ENCODE data around the gene TRAF7. TPM values are rescaled to one million over a fixed set of nuclear protein-coding genes. Genes with fewer than 3 reads are reported as not detected.

TRAF7 gene
- total and polyA plus RNA-seq, 2 of the 13 experiments (the other 11 are each of a cell fraction or from before 2014, with no cell fraction given) = 47.9 to 65.6 TPM

DNA sequence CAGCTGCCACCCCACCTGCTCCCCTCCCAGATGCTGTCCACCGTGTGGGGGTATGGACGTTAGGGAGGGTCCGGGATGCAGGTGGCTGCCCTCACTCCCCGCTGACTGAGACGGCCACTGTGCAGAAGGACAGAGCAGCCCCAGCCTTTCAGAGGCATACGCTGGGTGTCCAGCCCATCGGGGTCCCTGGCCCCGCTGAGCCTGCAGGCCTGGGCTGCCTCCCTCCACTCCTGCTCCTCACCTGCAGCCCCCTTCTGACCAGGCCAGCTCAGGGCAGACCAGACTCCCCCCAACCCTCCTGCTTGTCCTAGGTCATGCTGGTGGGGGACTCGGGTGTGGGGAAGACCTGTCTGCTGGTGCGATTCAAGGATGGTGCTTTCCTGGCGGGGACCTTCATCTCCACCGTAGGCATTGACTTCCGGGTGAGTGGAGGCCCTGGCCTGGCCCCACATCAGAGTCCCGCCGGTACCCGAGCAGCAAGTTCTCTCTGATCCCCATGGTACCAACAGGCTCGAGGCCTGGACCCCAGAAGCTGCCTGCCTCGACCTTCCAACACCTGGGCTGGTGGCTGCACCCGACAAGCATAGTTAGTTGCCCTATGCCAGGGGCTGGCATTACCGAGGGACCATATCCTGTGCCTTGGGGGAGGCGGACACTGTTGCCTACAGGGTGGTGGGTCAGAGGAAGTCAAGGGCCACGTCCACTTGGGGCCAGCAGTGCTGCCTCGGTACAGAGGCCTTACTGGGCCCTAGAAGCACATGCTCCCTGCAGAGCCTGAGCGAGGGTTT, 5.8 kb upstream of the TRAF7 start (continued):
- TF ChIP-seq, protein P1, sequence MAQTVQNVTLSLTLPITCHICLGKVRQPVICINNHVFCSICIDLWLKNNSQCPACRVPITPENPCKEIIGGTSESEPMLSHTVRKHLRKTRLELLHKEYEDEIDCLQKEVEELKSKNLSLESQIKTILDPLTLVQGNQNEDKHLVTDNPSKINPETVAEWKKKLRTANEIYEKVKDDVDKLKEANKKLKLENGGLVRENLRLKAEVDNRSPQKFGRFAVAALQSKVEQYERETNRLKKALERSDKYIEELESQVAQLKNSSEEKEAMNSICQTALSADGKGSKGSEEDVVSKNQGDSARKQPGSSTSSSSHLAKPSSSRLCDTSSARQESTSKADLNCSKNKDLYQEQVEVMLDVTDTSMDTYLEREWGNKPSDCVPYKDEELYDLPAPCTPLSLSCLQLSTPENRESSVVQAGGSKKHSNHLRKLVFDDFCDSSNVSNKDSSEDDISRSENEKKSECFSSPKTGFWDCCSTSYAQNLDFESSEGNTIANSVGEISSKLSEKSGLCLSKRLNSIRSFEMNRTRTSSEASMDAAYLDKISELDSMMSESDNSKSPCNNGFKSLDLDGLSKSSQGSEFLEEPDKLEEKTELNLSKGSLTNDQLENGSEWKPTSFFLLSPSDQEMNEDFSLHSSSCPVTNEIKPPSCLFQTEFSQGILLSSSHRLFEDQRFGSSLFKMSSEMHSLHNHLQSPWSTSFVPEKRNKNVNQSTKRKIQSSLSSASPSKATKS (CRISPR knock-in tag; IDR thresholded peaks at IDR 0.05) = no peak
- TF ChIP-seq, protein P2, sequence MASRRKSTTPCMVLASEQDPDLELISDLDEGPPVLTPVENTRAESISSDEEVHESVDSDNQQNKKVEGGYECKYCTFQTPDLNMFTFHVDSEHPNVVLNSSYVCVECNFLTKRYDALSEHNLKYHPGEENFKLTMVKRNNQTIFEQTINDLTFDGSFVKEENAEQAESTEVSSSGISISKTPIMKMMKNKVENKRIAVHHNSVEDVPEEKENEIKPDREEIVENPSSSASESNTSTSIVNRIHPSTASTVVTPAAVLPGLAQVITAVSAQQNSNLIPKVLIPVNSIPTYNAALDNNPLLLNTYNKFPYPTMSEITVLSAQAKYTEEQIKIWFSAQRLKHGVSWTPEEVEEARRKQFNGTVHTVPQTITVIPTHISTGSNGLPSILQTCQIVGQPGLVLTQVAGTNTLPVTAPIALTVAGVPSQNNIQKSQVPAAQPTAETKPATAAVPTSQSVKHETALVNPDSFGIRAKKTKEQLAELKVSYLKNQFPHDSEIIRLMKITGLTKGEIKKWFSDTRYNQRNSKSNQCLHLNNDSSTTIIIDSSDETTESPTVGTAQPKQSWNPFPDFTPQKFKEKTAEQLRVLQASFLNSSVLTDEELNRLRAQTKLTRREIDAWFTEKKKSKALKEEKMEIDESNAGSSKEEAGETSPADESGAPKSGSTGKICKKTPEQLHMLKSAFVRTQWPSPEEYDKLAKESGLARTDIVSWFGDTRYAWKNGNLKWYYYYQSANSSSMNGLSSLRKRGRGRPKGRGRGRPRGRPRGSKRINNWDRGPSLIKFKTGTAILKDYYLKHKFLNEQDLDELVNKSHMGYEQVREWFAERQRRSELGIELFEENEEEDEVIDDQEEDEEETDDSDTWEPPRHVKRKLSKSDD (CRISPR knock-in tag; IDR thresholded peaks at IDR 0.05; ENCODE audit: low read depth) = no peak
- no peak for TF ChIP-seq ZNF556 (CRISPR knock-in tag; IDR thresholded peaks at IDR 0.05; ENCODE audit: borderline replicate concordance)
- peak; percentile 96 for TF ChIP-seq AKAP8 (CRISPR knock-in tag; IDR thresholded peaks at IDR 0.05)
- no peak for TF ChIP-seq ZNF567 (CRISPR knock-in tag; IDR thresholded peaks at IDR 0.05; ENCODE audit: borderline replicate concordance)
- TF ChIP-seq ZC3H13 (CRISPR knock-in tag; IDR thresholded peaks at IDR 0.05) = no peak
- TF ChIP-seq RFX1 (IDR thresholded peaks at IDR 0.05) = no peak
- TF ChIP-seq CCDC6 (CRISPR knock-in tag; IDR thresholded peaks at IDR 0.05) = 0 out of 2 replicates have a peak, but pooled peaks have one; percentile 26
- TF ChIP-seq, protein P3, sequence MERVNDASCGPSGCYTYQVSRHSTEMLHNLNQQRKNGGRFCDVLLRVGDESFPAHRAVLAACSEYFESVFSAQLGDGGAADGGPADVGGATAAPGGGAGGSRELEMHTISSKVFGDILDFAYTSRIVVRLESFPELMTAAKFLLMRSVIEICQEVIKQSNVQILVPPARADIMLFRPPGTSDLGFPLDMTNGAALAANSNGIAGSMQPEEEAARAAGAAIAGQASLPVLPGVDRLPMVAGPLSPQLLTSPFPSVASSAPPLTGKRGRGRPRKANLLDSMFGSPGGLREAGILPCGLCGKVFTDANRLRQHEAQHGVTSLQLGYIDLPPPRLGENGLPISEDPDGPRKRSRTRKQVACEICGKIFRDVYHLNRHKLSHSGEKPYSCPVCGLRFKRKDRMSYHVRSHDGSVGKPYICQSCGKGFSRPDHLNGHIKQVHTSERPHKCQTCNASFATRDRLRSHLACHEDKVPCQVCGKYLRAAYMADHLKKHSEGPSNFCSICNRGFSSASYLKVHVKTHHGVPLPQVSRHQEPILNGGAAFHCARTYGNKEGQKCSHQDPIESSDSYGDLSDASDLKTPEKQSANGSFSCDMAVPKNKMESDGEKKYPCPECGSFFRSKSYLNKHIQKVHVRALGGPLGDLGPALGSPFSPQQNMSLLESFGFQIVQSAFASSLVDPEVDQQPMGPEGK (CRISPR knock-in tag; IDR thresholded peaks at IDR 0.05) = peak; percentile 13; the same call in 1 of the 2 replicates
- TF ChIP-seq POLR2G (IDR thresholded peaks at IDR 0.05; ENCODE audit: low read depth, low read length) = peak; percentile 72; the same call in 1 of the 2 replicates
- no peak for TF ChIP-seq SAFB2 (CRISPR knock-in tag; IDR thresholded peaks at IDR 0.05; ENCODE audit: borderline replicate concordance, low read depth)
- 0 out of 2 replicates have a peak, but pooled peaks have one; percentile 10 for TF ChIP-seq TCF7 (IDR thresholded peaks at IDR 0.05; ENCODE audit: low read depth)
- TF ChIP-seq MEF2D (CRISPR knock-in tag; IDR thresholded peaks at IDR 0.05) = no peak; the same call in 1 of the 2 replicates
- TF ChIP-seq JUND (CRISPR knock-in tag; IDR thresholded peaks at IDR 0.05) = no peak
- TF ChIP-seq PHF20 (CRISPR knock-in tag; IDR thresholded peaks at IDR 0.05) = no peak
- TF ChIP-seq HDAC2 (CRISPR knock-in tag; IDR thresholded peaks at IDR 0.05) = no peak; the same call in 1 of the 2 replicates
- TF ChIP-seq ZNF883 (CRISPR knock-in tag; IDR thresholded peaks at IDR 0.05; ENCODE audit: not compliant biosample characterization) = peak; percentile 63
- TF ChIP-seq IKZF1 (IDR thresholded peaks at IDR 0.05) = no peak
- TF ChIP-seq, protein P4, sequence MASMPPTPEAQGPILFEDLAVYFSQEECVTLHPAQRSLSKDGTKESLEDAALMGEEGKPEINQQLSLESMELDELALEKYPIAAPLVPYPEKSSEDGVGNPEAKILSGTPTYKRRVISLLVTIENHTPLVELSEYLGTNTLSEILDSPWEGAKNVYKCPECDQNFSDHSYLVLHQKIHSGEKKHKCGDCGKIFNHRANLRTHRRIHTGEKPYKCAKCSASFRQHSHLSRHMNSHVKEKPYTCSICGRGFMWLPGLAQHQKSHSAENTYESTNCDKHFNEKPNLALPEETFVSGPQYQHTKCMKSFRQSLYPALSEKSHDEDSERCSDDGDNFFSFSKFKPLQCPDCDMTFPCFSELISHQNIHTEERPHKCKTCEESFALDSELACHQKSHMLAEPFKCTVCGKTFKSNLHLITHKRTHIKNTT (CRISPR knock-in tag; IDR thresholded peaks at IDR 0.05) = no peak
- TF ChIP-seq YY1 (IDR thresholded peaks at IDR 0.05; ENCODE audit: insufficient read depth, insufficient replicate concordance, low read depth, low read length) = no peak
- no peak for TF ChIP-seq ZNF772 (CRISPR knock-in tag; IDR thresholded peaks at IDR 0.05)
- TF ChIP-seq SSRP1 (CRISPR knock-in tag; IDR thresholded peaks at IDR 0.05) = 0 out of 2 replicates have a peak, but pooled peaks have one; percentile 12
- no peak for TF ChIP-seq KAT7 (CRISPR knock-in tag; IDR thresholded peaks at IDR 0.05; ENCODE audit: borderline replicate concordance)
